Peyer's patch (tissue), 4 donors: Measurements from ENCODE around the gene SCN3B. TPM values are rescaled to one million over a fixed set of nuclear protein-coding genes. Genes with fewer than 3 reads are reported as not detected.

Experiments
- DNase-seq, 3 donors: peaks; one replicate each; pipeline ENCODE4 v3.0.0-alpha.2; 2017 to 2019
- H3K27ac ChIP-seq, 4 donors: fragments of 200-600 bp; sonication (generic); one replicate each; pipeline ENCODE4 v1.5.1; 2016 to 2019
- H3K27me3 ChIP-seq, 2 donors: fragments of 200-600 bp; sonication (generic); one replicate each; pipeline ENCODE4 v1.5.1; 2019
- H3K36me3 ChIP-seq, 3 donors: fragments of 200-600 bp; sonication (generic); one replicate each; pipeline ENCODE4 v1.5.1; 2016 to 2019
- H3K4me1 ChIP-seq, 4 donors: fragments of 200-600 bp; sonication (generic); one replicate each; pipeline ENCODE4 v1.5.1; 2016 to 2019
- H3K4me3 ChIP-seq, 4 donors: fragments of 200-600 bp; sonication (generic); 1 replicate in 3 of 4; 2 replicates in 1 of 4; pipeline ENCODE4 v1.5.1; 2016 to 2019; ENCODE audit warnings: mild to moderate bottlenecking in 1 of 4
- H3K9me3 ChIP-seq, 4 donors: fragments of 200-600 bp; sonication (generic); one replicate each; pipeline ENCODE4 v1.5.1; 2016 to 2019; ENCODE audit warnings: mild to moderate bottlenecking in 1 of 4
- CTCF ChIP-seq, 6 experiments: fragments of 450-650 bp in 4 of 6; fragments of 200-600 bp in 2 of 6; sonication (generic) in 1 of 6; IDR thresholded peaks; one replicate each; pipeline ENCODE4 v1.5.1; 2017 to 2019; ENCODE audit warnings: antibody characterized with exemption in 6 of 6, mild to moderate bottlenecking in 3 of 6, moderate library complexity in 1 of 6
- POLR2A ChIP-seq, 2 donors: fragments of 450-650 bp; IDR thresholded peaks; one replicate each; pipeline ENCODE4 v1.5.1; 2017; ENCODE audit warnings: antibody characterized with exemption in 2 of 2, mild to moderate bottlenecking in 2 of 2, moderate library complexity in 2 of 2
- total RNA-seq, 4 donors: library from RNA; depleted of rRNA; stranded (reverse); fragments of >200 nt; gene quantifications; one replicate each; pipeline ENCODE4 v1.1.0, GENCODE V29; 2016

SCN3B gene
- total RNA-seq, 4 donors from 2014 or later = 0.80 to 4.4 (median 1.3) TPM

- TF ChIP-seq CTCF (IDR thresholded peaks at IDR 0.05) (no peak), POLR2A (IDR thresholded peaks at IDR 0.05) (no peak)
- Histone ChIP-seq H3K4me1 (no peaks in the 10 kb centered on the region), H3K9me3 (no peaks in the 10 kb centered on the region), H3K4me3 (no peak overlapping the region), H3K36me3 (peaks cover 0 to 5% (median 0%) of the 10 kb centered on the region in 3 donors), H3K27me3 (no peaks in the 10 kb centered on the region), H3K27ac (no peak overlapping the region)
- DNase-seq = no peak
These were observed 24.3 kb downstream of the SCN3B start for GRCh38 chr11:123630126-123630608.

GRCh38 chr11:123628936-123629683 is 25.3 kb downstream of the SCN3B start:
- H3K9me3 ChIP-seq = no peaks in the 10 kb centered on the region
- no peak overlapping the region for H3K4me3 ChIP-seq
- no peak overlapping the region for H3K27ac ChIP-seq
- DNase-seq = peak in 1 of 3 donors; percentile 22
- H3K27me3 ChIP-seq = no peaks in the 10 kb centered on the region
- no peak for TF ChIP-seq CTCF (IDR thresholded peaks at IDR 0.05)
- no peak for TF ChIP-seq POLR2A (IDR thresholded peaks at IDR 0.05)
- H3K36me3 ChIP-seq = peaks cover 0 to 14% (median 0%) of the 10 kb centered on the region in 3 donors
- H3K4me1 ChIP-seq = no peaks in the 10 kb centered on the region

- no peak for DNase-seq
- no peak overlapping the region for H3K27ac ChIP-seq
- peaks cover 0 to 41% (median 0%) of the 10 kb centered on the region in 3 donors for H3K36me3 ChIP-seq
These were observed 29.4 kb downstream of the SCN3B start for GRCh38 chr11:123624974-123625373.

GRCh38 chr11:123622576-123622975 is 31.8 kb downstream of the SCN3B start:
- DNase-seq = no peak
- no peaks in the 10 kb centered on the region for H3K27me3 ChIP-seq
- TF ChIP-seq POLR2A (IDR thresholded peaks at IDR 0.05) = no peak
- no peak for TF ChIP-seq CTCF (IDR thresholded peaks at IDR 0.05)
- no peaks in the 10 kb centered on the region for H3K9me3 ChIP-seq
- no peaks in the 10 kb centered on the region for H3K4me1 ChIP-seq
- no peak overlapping the region for H3K4me3 ChIP-seq
- no peak overlapping the region for H3K27ac ChIP-seq
- H3K36me3 ChIP-seq = peaks cover 0 to 61% (median 0%) of the 10 kb centered on the region in 3 donors

More at GRCh38 chr11:123624974-123625373, 29.4 kb downstream of the SCN3B start:
- Histone ChIP-seq H3K27me3 (no peaks in the 10 kb centered on the region), H3K4me3 (no peak overlapping the region), H3K9me3 (no peaks in the 10 kb centered on the region), H3K4me1 (no peaks in the 10 kb centered on the region)
- TF ChIP-seq POLR2A (IDR thresholded peaks at IDR 0.05) = no peak
- TF ChIP-seq CTCF (IDR thresholded peaks at IDR 0.05) = no peak

GRCh38 chr11:123616505-123617198 is 37.8 kb downstream of the SCN3B start:
- DNase-seq = no peak
- Histone ChIP-seq H3K27me3 (no peaks in the 10 kb centered on the region), H3K27ac (no peak overlapping the region), H3K4me1 (no peaks in the 10 kb centered on the region), H3K9me3 (no peaks in the 10 kb centered on the region), H3K36me3 (peaks cover 0 to 68% (median 0%) of the 10 kb centered on the region in 3 donors), H3K4me3 (no peak overlapping the region)
- TF ChIP-seq POLR2A (IDR thresholded peaks at IDR 0.05) (no peak), CTCF (IDR thresholded peaks at IDR 0.05) (no peak)
